NCI-H748 (cell line): Measurements from ENCODE around the gene HCAR2.
"Not testable (repeated sequence)": the region's sequence is repeated elsewhere in the genome, so short reads cannot be mapped to it uniquely, and the experiment has no call there.

ENCODE experiments used
- DNase-seq: peaks from one replicate; lab custom pipeline; 2025; ENCODE audit not compliant: unreplicated experiment; lab: John Stamatoyannopoulos, UW

HCAR2 gene

DNA sequence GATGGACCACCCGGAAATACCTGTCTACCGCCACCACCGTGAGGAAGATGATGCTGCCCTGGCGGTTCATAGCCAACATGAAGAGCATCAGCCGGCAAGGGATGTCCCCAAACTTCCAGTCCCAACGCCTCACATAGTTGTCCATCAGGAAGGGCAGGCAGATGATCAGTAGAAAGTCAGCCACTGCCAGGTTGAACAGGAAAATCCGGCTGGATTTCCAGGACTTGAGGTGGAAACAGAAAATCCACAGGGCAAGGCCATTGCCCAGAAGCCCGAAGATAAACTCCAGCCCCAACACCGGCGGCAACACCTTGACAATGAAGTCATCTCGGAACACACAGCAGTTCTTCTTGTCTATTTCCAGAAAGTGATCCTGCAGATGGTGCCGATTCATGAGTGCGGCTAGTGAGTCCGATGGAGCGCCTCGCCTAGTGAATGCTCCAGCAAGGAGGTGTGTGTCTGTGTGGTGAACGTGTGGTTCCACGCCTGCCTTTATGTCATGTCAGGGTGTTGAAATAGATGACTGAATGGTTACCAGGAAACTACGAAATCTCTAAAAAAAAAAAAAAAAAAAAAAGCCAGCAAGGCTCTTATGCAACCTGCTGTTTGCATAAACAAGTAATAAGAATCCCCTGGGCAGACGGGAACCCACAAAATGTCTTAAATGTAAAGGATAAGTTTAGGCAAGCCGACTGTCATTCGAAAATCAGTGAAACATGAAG is at the start of gene HCAR2:
Gene HCAR2, minus strand, starts transcription at position 468 of the 722 bp plus-strand sequence. Its CDS starts 74 bp downstream, at position 394.
- not testable (repeated sequence) for DNase-seq

DNA sequence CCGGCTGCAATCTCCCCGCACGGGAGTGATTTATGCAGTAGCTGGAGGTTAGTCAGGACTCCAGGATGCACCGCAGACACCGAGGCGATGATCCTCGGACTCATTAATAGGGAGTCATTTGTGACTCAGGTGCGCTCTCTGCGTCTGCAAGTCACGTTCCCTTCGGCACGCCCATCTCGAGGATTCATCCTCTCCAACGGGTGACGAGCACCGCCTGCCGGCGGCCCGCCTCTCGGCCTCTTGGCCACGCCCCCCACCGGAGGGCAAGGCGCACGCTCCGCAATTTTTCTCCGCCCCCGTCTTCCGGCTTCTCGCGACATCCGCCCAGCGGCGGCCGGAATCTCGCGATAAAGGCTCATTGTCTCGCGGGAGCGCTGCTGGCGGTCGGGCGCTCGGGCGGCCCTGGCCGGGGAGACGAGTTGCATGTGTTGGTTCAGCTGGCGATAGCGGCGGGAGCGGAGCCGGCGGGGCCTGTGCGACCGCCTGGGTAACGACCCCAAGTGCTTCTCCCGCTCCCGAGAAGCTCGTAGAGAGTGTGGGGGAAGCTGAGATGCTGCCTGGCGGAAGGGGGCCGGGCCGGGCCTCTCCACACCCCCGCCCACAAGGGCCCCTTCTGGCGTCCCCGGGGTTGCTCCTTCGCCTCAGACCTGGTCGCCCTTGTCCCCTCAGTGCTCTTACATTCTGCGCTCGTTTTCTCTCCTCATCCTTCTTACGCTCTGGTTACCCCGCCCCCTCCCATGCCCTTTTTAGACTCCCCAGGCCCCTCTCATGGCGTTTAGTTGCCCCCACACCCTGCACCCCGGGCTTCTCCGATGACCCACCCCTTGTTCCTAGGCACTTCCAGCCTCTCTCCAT is 49.5 kb upstream of the HCAR2 start, which contains the start of gene DENR:
Gene DENR, plus strand, starts transcription at position 361 of the 855 bp plus-strand sequence. CDS start 878 bp downstream, outside the sequence.
- DNase-seq: peak; percentile 99

DNA sequence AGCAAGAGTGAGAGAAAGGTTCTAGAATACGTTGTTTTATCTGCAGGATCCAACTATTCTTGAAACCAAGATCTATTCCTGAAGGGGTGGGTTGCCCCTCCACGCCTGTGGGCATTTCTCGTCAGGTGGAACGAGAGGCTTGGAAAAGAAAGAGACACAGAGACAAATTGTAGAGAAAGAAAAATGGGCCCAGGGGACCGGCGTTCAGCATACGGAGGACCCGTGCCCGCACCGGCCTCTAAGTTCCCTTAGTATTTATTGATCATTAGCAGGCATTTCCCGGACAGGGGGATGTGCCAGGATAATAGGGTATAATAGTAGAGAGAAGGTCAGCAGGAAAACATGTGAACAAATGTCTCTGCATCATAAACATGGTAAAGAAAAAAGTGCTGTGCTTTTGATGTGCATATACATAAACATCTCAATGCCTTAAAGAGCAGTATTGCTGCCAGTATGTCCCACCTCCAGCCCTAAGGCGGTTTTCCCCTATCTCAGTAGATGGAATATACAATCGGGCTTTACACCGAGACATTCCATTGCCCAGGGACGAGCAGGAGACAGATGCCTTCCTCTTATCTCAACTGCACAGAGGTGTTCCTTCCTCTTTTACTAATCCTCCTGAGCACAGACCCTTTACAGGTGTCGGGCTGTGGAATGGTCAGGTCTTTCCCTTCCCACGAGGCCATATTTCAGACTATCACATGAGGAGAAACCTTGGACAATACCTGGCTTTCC is 47.8 kb upstream of the HCAR2 start:
- DNase-seq: not testable (repeated sequence)

DNA sequence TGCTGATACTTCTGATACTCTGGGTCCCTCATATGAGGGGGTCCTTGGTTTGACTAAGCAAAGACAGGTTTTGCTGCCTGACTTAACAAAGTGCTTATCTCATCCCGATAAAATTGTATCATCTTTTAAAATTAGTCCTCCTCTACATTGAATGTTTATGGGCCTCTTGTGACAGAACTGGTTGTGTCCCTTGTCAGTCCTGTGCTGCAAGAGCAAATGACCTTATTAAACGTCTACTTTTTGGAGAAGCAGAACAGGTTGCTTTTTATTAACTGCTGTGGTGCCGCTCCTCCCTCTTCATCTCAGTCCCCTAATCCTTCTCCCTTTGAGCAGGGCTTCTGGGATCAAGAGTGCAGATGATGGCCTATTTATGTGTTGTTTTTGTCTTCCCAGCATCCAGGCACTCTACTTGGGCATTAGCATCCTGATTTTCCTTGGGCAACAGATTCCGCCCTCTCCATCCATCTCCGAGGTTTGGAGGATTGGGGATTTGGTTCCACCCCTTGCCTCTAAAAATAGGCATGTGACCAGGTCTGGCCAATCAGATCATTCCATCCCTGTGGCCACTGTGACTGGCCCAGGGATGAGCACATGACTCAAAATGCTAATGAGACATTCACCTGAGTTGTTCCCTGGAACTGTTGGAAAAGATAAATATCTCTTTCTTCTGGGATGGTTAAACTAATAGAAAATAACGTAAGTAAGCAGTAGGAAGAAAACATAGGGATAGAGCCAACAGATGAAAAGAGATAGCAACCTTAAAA is 46.6 kb upstream of the HCAR2 start:
- peak; percentile 59 for DNase-seq

DNA sequence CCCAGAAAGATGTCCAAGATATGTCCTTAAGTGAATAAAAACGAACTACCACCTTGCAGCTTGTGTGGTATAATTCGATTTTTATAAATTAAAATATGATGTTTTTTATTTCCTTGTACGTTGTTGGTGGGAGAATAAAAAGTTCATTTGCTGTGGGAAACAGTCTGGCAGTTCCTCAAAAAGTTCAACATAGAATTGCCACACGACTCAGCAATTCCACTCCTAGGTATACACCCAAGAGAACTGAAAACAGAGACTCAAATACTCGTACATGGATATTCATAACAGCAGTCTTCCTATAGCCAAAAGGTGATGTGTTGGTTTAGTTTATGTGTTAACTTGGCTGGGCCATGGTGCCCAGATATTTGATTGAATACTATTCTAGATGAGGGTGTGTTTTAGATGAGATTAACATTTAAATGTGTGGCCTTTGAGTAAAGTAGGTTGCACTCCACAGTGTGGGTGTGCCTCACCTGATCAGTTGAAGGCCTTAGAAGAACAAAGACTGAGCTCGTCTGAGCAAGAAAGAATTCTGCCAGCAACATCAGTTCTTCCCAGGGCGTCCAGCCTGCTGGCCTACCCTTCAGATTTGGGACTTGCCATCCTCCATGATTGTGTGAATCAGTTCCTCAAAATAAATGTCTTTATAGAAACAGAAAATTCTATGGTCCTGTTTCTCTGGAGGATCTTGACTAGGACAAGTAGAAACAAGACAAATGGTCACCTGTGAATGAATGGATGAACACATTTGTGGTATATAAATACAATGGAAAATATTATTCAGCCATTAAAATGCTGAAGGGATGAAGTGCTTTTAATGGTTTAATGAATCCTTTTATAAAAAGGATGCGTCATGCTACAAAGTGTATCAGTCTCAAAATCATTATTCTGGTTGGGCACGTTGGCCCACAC is 44.3 kb upstream of the HCAR2 start:
- no peak for DNase-seq

DNA sequence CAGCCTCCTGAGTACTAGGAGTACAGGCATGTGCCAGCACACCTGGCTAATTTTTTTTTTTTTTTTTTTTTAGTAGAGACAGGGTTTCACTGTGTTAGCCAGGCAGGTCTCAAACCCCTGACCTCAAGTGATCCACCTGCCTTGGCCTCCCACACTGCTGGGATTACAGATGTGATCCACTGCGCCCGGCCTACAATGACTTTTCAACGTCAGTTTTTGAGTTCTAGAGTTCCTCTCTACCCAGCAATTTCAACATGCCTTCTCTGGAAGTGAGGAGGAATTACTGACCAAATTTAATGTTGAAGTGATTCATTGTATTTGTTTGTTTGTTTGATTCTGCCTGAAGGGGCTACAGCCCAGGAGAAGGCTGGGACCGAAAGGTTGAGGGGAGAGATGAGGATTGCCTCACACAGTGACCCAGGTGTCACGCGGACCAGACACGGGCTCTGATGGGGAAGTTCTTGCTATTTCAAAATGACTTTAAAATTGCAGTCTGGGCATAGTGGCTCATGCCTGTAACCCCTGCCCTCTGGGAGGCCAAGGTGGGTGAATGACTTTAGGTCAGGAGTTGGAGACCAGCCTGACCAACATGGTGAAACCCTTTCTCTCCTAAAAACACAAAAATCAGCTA is 40.9 kb upstream of the HCAR2 start:
- no peak for DNase-seq

DNA sequence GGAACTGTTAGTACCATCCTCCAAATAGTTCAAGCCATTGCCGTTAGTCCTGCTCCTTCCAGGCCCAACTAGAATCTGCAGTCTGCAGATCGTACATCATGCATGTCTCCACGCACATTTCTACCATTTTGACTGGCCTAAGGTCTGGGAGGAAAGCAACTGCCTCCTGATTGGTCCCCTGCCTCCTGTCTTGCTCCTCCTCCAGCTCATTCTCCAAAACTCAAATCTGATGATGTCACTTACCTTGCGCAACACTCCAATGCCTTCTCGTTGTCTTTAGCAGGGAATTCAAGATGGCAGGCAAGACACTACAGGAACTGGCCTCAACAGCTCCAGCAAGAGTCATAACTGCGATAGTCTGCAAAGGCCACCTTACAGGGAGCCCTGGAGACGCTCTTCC is 37.2 kb upstream of the HCAR2 start:
- no peak for DNase-seq

DNA sequence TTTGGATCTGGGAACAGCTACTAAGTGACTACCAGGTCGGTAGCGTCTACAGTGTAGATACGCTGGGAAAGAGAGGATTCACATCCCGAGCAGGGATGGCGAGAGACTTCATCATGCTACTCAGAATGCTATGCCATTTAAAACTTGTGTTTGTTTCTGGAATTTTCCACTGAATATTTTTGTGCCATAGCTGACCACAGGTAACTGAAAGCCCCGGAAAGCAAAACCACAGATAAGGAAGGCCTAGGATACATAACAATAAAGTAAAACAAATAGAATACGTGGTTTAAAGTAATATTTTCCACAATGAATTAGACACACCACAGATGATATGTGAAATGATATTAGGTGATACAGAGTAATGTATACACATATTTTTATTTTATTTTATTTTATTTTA is 35.4 kb upstream of the HCAR2 start:
- no peak for DNase-seq

DNA sequence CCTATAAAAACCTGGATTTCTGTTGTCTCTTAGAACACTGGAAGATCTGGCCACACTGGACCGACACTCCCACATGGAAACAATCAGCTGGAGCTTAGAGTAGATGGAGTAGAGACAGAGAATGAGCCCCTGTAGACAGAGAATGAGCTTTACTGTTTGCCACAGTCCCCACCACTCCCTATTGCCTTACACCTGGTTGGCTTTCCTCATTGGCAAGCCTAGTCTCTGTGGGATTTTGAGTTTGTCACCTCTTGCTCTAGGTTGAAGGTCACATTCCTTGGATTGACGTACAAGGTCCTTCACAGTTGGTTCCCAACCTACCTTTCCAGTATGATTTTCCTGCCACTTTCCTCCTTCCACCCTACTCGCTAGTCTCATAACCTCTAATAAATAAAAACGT is 29.5 kb upstream of the HCAR2 start:
- no peak for DNase-seq

DNA sequence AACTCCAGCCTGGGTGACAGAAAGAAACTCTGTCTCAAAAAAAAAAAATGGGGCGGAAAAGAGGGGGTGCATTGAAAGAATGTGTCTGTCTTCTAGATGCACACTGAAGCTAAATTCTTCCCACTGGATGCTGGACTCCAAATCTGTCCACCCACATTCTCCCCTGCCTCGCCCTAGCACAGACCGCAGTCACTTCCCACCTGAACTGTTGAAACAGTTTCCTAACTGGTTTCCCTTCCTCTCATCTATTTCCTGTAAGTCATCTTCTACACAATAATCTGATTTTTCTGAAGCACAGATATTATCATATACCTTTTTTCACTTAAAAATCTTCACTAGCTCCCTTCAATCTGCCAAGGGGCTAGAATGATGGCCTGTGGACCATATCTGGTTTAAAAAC is 29.0 kb upstream of the HCAR2 start:
- DNase-seq: no peak

DNA sequence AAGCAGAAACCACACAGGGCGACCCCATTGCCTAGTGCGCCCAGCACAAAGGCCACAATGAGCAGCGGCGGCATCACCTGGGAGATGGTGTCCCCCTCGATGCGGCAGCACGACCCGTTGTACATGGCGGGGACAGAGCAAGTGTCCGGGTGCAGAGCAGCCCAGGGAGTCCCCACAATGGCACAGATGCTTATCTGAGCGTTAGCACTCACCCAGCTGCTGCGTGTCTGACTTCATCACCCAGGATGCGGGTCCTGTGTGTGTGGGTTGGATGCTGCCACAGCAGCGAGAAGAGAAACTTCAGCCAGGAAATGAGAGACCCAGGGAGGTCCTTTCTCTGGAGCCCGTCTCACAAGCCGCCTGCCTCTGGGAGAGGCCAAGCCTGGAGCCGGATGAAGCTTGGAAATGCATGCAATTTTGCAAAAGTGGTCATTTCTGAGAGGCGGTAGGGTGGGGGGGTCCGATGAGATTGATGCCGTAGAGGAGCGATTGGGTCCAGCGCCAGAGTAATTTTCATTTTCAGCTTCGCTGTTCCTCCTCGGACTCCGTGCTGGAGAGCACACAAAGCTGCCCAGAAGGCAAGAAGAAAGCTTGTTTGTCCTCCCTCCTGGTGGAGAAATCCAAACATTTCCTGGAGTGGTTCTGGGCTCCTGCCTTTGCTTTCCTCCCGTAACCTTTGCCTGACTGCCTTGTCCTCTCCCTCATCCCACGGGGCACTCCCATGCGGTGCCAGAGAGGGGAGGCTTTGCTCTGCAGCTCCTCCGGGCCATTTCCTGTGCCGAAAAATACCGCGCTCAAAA is 27.3 kb upstream of the HCAR2 start, which contains the start of gene HCAR1:
Gene HCAR1, minus strand, starts transcription at position 630 of the 800 bp plus-strand sequence. Its CDS starts 505 bp downstream, at position 125.
- DNase-seq: peak; percentile 58

DNA sequence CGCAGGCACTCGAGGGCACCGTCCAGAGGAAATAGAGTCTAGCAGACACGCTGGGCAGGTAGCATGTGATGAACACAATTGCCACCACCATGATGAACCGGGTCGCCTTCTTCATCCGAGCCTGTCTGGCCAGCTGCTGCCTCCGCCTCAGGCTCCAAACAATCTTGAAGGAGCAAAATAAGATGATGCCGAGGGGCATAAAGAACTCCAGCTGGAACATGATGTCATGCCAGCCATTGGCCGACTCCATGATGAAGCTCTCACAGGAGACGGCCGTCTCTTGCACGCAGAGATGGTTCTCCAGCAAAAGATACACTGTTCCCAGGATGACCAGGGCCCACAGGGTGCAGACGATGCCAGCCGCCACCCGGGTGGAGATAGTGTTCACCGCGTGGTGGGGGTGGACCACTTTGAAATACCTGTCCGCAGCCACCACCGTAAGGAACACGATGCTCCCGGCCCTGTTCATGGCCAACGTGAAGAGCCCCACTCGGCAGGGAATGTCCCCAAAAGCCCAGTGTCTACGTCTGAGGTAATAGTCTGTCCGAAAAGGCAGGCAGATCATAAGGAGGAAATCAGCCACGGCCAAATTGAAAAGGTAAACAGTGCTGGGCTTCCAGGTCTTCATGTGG is 26.5 kb upstream of the HCAR2 start:
- no peak for DNase-seq

DNA sequence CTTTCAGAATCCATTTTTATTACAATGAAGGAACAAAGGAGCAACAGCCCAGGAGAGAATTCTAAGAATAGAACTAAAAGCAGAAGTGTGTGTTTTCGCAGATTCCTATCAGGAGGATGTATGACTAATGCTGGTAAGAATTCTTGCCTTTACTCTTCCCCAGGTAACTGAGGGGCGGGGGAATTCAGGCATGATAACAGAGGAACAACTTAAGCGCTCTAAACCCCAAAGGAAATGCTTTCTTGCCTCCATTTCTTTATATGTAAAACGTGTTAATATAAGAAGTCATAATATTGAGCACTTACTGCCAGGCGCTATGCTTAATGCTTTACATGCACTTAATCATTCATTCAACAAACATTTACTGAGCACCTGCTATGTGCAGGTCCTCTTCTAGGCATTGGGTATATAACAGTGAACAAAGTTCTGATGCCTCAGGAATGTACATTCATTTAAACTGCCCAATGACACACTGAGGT is 23.0 kb upstream of the HCAR2 start:
- DNase-seq: no peak

DNA sequence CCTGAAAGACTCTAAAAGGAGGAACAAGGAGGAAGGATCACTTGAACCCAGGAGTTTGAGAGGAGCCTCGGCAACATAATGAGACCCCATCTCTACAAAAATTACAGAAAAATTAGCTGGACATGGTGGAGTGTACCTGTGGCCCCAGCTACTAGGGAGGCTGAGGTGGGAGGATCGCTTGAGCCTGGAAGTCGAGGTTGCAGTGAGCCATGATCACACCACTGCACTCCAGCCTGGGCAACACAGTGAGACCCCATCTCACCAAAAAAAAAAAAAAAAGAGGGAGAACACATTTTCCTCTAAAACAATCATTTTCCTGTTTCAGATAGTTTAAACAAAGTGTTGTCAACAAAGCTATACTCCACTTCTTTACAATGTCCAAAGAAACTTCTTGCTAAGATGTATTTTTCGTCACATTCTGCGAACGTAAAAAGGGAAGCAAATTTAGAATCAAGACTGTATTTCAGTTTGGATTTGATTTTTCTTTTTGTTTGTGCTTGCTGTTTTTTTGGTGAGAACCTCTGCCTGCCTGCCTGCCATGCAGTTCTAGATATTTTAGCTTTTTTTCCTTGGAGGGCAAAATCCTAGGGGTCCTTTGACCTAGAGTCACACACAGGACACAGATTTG is 22.4 kb upstream of the HCAR2 start:
- no peak for DNase-seq

DNA sequence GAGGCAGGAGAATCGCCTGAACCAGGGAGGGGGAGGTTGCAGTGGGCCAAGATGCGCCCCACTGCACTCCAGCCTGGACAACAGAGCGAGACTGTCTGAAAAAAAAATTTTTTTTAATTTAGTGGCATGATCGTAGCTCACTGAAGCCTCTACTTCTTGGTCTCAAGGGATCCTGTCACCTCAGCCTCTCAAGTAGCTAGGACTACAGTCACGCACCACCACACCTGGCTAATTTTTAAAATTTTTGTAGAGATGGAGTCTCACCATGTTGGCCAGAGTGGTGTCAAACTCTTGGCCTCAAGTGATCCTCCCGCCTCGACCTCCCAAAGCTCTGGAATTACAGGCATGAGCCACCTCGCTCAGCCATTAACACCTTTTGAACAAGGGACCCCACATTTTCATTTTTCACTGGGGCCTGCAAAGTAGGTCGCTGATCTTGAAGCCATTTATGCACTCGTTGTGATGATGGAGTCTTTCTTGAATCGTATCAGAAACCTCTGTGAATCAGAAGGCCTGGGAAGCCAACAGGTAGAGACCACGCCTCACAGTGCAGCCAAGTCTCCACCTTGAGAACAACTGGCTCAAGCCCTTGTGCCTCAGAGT is 21.6 kb upstream of the HCAR2 start:
- DNase-seq: no peak

DNA sequence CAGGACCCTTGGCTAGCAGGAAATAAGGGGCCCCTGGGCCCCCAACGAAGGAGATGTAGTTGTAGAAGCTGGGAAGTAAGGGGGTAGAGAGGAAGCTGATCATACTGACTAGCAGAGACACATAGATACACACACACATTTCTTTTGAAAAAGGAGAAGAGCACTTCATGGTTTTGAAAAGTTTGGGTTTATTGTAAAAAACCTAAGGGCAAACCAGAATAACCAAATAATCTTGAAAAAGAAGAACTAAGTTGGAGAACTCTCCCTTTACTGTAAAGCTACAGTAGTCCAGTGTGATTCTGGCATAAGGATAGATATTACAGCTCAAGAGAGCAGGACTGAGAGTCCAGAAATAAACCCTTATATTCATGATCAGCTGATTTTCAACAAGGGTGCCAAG is 19.2 kb upstream of the HCAR2 start:
- no peak for DNase-seq

DNA sequence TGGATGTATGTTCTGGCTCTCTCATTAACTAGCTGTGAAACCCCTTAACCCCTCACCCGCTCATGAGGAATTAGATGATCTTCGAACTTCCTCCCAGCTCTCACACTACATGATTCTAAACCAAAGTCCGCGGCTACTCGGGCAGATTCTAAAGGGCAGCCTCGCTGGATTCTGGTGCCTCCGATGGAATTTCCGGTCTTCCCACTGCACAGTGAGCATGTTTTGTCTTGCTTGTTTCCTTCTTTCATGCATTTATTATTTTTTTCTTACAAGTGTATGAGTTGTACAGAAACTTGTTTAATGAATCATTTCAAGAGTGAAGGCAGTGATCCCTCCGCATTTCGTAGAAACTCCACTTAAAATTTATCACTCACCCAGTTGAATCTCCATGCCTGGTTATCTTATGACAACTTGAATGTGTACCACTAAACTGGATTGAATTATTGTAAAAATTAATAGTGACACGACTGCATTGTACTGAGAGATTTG is 17.9 kb upstream of the HCAR2 start:
- no peak for DNase-seq
